HL-60 (cell line): ENCODE measurements around the gene ZNF19.

Experiments
- DNase-seq, 2 experiments: peaks; one replicate each; pipeline ENCODE4 v3.0.0-alpha.2; 2010 to 2020; ENCODE audit warnings: low read depth in 1 of 2, low spot score in 1 of 2
- H3K27ac ChIP-seq: fragments of 250-450 bp; sonication (Bioruptor Pico); replicated peaks from 2 replicates; pipeline ENCODE4 v1.5.1; 2020; ENCODE audit warnings: mild to moderate bottlenecking, moderate library complexity
- H3K27me3 ChIP-seq: fragments of 250-450 bp; sonication (Bioruptor Pico); 2 replicates; pipeline ENCODE4 v1.5.1; 2021; ENCODE audit warnings: mild to moderate bottlenecking, moderate library complexity; ENCODE audit not compliant: insufficient read depth, poor library complexity, severe bottlenecking
- H3K4me3 ChIP-seq: replicated peaks from 2 replicates; pipeline ENCODE4 v1.5.1; 2011; ENCODE audit warnings: mild to moderate bottlenecking, control low read depth, low read length; ENCODE audit not compliant: insufficient read depth
- CTCF ChIP-seq: IDR thresholded peaks from one replicate; pipeline ENCODE4 v1.5.1; 2011; ENCODE audit warnings: low read length, control low read depth, inconsistent platforms; ENCODE audit not compliant: insufficient read depth
- GABPA ChIP-seq: IDR thresholded peaks from 2 replicates; pipeline ENCODE4 v1.6.1; 2012; ENCODE audit warnings: low read depth
- POLR2AphosphoS5 ChIP-seq: IDR thresholded peaks from 2 replicates; pipeline ENCODE4 v1.6.1; 2012; ENCODE audit warnings: low read depth
- REST ChIP-seq: IDR thresholded peaks from 2 replicates; pipeline ENCODE4 v1.6.1; 2012; ENCODE audit warnings: low read depth; ENCODE audit not compliant: insufficient replicate concordance
- SPI1 ChIP-seq: IDR thresholded peaks from 2 replicates; pipeline ENCODE4 v1.6.1; 2012; ENCODE audit warnings: low read depth, mild to moderate bottlenecking, borderline replicate concordance
- long read RNA-seq: library from polyadenylated mRNA; unstranded; transcript quantifications from one replicate; pipeline ENCODE4 v2.0.0, GENCODE V29; 2020

Gene ZNF19
- long read RNA-seq, partial matches to known transcripts, result 3 of 9 reads
- long read RNA-seq, other reads (novel, unspliced or antisense), result 5 of 9 reads

- no peak within 1 kb of the TSS for H3K27ac ChIP-seq
- no peak for DNase-seq
- H3K4me3 ChIP-seq, result no peak within 1 kb of the TSS
- TF ChIP-seq SPI1 (no peak), REST (no peak), POLR2AphosphoS5 (no peak), GABPA (no peak), CTCF (no peak)
- no peaks in the 10 kb centered on the region for H3K27me3 ChIP-seq
These were observed at the start of gene ZNF19 for GRCh38 chr16:71489122-71489521. Gene ZNF19, minus strand, starts transcription at chr16:71489324. Its CDS starts 7,210 bp downstream, at chr16:71482114.

GRCh38 chr16:71537643-71538042, 48.5 kb upstream of the ZNF19 start:
- DNase-seq, result peak in 1 of 2 experiments; percentile 23
- Histone ChIP-seq H3K27ac (no peak overlapping the region), H3K4me3 (no peak overlapping the region), H3K27me3 (peaks cover 3% of the 10 kb centered on the region)
- TF ChIP-seq SPI1 (no peak), POLR2AphosphoS5 (no peak), GABPA (no peak), CTCF (peak; percentile 55), REST (no peak)

- DNase-seq, result no peak
- H3K4me3 ChIP-seq, result no peak overlapping the region
- TF ChIP-seq CTCF (no peak), POLR2AphosphoS5 (no peak), REST (no peak), GABPA (no peak), SPI1 (no peak)
- H3K27ac ChIP-seq, result no peak overlapping the region
- H3K27me3 ChIP-seq, result peaks cover 3% of the 10 kb centered on the region
These were observed 47.8 kb upstream of the ZNF19 start for GRCh38 chr16:71536752-71537499.
